Neural progenitor cell (in vitro differentiated cells): ENCODE measurements around the gene ENDOU.

Source experiments
- CTCF ChIP-seq: fragments of 200-600 bp; sonication (generic); IDR thresholded peaks from 2 replicates; pipeline ENCODE4 v1.5.1; 2017; ENCODE audit warnings: antibody characterized with exemption, mild to moderate bottlenecking
- EZH2 ChIP-seq: fragments of 200-600 bp; sonication (generic); IDR thresholded peaks from 2 replicates; pipeline ENCODE4 v1.6.1; 2017; ENCODE audit warnings: antibody characterized with exemption, mild to moderate bottlenecking, moderate library complexity
- EZH2phosphoT487 ChIP-seq: fragments of 200-600 bp; sonication (generic); IDR thresholded peaks from 2 replicates; pipeline ENCODE4 v1.6.1; 2017; ENCODE audit warnings: antibody characterized with exemption

GRCh38 chr12:47734725-47735480 lies 9.6 kb upstream of the ENDOU start:
- no peak for TF ChIP-seq CTCF
- no peak for TF ChIP-seq EZH2
- no peak for TF ChIP-seq EZH2phosphoT487
